Parathyroid adenoma (tissue), 2 donors: ENCODE data around the gene LEMD3.

ENCODE experiments used
- H2AFZ ChIP-seq: fragments of 300-600 bp; sonication (generic); one replicate; pipeline ENCODE4 v1.7.0; 2017; ENCODE audit warnings: antibody characterized with exemption, mild to moderate bottlenecking
- H3K27ac ChIP-seq: fragments of 300-600 bp; sonication (generic); one replicate; pipeline ENCODE4 v1.7.0; 2017
- H3K27me3 ChIP-seq: fragments of 300-600 bp; sonication (generic); one replicate; pipeline ENCODE4 v1.7.0; 2017; ENCODE audit warnings: low read length; ENCODE audit not compliant: control insufficient read depth, insufficient read depth
- H3K36me3 ChIP-seq: fragments of 300-600 bp; sonication (generic); one replicate; pipeline ENCODE4 v1.7.0; 2017; ENCODE audit warnings: low read length; ENCODE audit not compliant: control insufficient read depth, insufficient read depth
- H3K4me1 ChIP-seq: fragments of 300-600 bp; sonication (generic); one replicate; pipeline ENCODE4 v1.7.0; 2017; ENCODE audit warnings: control low read depth
- H3K4me2 ChIP-seq: fragments of 300-600 bp; sonication (generic); one replicate; pipeline ENCODE4 v1.7.0; 2017; ENCODE audit warnings: low read length
- H3K4me3 ChIP-seq: fragments of 300-600 bp; sonication (generic); one replicate; pipeline ENCODE4 v1.7.0; 2017; ENCODE audit warnings: low read depth, low read length
- H3K79me2 ChIP-seq: fragments of 300-600 bp; sonication (generic); one replicate; pipeline ENCODE4 v1.7.0; 2017; ENCODE audit warnings: control low read depth
- H3K9ac ChIP-seq: fragments of 300-600 bp; sonication (generic); one replicate; pipeline ENCODE4 v1.7.0; 2017; ENCODE audit warnings: mild to moderate bottlenecking
- H3K9me3 ChIP-seq: fragments of 300-600 bp; sonication (generic); one replicate; pipeline ENCODE4 v1.7.0; 2017; ENCODE audit warnings: low read length; ENCODE audit not compliant: control insufficient read depth
- TF ChIP-seq, protein P1 (sequence below): fragments of 300-600 bp; sonication (generic); IDR thresholded peaks from one replicate; pipeline ENCODE4 v1.7.0; 2017; ENCODE audit warnings: antibody characterized with exemption, mild to moderate bottlenecking
- donor health status: primary hyperparathyroidism.

LEMD3 gene

DNA sequence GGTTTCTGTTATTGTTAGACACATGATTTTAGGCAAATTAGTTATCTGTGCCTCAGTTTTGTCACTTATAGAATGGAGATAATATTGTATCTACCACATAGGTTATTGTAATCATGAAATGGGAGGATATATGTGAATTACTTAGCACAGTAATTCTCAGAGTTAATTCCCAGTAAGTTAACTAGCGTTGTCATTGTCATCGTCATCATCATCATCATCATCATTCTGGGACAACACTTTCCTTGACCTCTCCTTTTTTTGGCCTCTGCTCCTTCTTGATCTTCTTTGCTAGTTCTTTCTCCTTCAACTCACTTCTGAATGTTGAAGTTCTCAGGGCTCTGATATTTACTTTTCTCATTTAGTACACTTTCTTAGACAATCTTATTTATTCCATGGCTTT lies 122.9 kb downstream of the LEMD3 start:
- no peak overlapping the region for H3K27ac ChIP-seq
- no peak overlapping the region for H3K4me3 ChIP-seq
- no peaks in the 10 kb centered on the region for H3K4me1 ChIP-seq
- no peaks in the 10 kb centered on the region for H3K79me2 ChIP-seq
- H2AFZ ChIP-seq: no peak overlapping the region
- no peaks in the 10 kb centered on the region for H3K36me3 ChIP-seq
- H3K9me3 ChIP-seq: no peaks in the 10 kb centered on the region
- no peak overlapping the region for H3K9ac ChIP-seq
- no peaks in the 10 kb centered on the region for H3K27me3 ChIP-seq
- TF ChIP-seq, protein P1, sequence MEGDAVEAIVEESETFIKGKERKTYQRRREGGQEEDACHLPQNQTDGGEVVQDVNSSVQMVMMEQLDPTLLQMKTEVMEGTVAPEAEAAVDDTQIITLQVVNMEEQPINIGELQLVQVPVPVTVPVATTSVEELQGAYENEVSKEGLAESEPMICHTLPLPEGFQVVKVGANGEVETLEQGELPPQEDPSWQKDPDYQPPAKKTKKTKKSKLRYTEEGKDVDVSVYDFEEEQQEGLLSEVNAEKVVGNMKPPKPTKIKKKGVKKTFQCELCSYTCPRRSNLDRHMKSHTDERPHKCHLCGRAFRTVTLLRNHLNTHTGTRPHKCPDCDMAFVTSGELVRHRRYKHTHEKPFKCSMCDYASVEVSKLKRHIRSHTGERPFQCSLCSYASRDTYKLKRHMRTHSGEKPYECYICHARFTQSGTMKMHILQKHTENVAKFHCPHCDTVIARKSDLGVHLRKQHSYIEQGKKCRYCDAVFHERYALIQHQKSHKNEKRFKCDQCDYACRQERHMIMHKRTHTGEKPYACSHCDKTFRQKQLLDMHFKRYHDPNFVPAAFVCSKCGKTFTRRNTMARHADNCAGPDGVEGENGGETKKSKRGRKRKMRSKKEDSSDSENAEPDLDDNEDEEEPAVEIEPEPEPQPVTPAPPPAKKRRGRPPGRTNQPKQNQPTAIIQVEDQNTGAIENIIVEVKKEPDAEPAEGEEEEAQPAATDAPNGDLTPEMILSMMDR: no peak
- H3K4me2 ChIP-seq: no peak overlapping the region

DNA sequence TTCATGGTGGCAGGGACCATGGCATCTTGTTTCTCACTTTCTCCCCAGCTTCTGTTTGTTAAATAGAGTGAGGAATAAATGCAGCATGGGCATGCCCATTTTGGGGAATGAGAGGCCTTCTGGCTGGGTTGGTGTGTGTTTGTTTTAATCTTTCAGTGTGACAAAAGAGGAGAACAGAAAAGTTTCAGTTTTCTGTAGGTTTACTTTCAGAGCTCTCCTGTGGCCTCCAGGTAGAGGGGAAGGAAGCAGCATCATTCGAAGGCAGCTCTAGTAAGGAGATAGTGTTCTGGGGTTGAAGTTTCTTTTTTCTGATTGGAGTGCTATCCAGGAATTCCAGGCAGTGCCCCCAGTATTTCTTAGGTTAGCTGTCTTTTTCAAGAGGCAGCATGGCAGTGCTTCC lies 124.4 kb downstream of the LEMD3 start:
- Histone ChIP-seq H3K4me3 (no peak overlapping the region), H3K79me2 (no peaks in the 10 kb centered on the region), H3K9me3 (no peaks in the 10 kb centered on the region), H3K9ac (no peak overlapping the region), H3K27me3 (no peaks in the 10 kb centered on the region), H2AFZ (no peak overlapping the region), H3K36me3 (no peaks in the 10 kb centered on the region), H3K4me1 (no peaks in the 10 kb centered on the region), H3K27ac (no peak overlapping the region), H3K4me2 (no peak overlapping the region)
- TF ChIP-seq, protein P1: no peak

GRCh38 chr12:65294641-65295262 lies 125.4 kb downstream of the LEMD3 start:
- Histone ChIP-seq H3K79me2 (no peaks in the 10 kb centered on the region), H3K4me2 (no peak overlapping the region), H3K27me3 (no peaks in the 10 kb centered on the region), H3K36me3 (no peaks in the 10 kb centered on the region), H3K9ac (no peak overlapping the region), H3K9me3 (no peaks in the 10 kb centered on the region), H3K4me3 (no peak overlapping the region), H3K4me1 (no peaks in the 10 kb centered on the region), H3K27ac (no peak overlapping the region), H2AFZ (no peak overlapping the region)
- TF ChIP-seq, protein P1: no peak

GRCh38 chr12:65296508-65297265 lies 127.3 kb downstream of the LEMD3 start:
- Histone ChIP-seq H3K4me3 (no peak overlapping the region), H3K27me3 (no peaks in the 10 kb centered on the region), H2AFZ (no peak overlapping the region), H3K36me3 (no peaks in the 10 kb centered on the region), H3K9me3 (no peaks in the 10 kb centered on the region), H3K79me2 (no peaks in the 10 kb centered on the region), H3K9ac (no peak overlapping the region), H3K4me2 (no peak overlapping the region), H3K27ac (no peak overlapping the region), H3K4me1 (no peaks in the 10 kb centered on the region)
- TF ChIP-seq, protein P1: no peak
